NCI-H226 (cell line): ENCODE measurements around the gene MEGF8.

Experiments
- DNase-seq: peaks from one replicate; pipeline ENCODE4 v3.0.0-alpha.2; 2015

The MEGF8 gene

DNA sequence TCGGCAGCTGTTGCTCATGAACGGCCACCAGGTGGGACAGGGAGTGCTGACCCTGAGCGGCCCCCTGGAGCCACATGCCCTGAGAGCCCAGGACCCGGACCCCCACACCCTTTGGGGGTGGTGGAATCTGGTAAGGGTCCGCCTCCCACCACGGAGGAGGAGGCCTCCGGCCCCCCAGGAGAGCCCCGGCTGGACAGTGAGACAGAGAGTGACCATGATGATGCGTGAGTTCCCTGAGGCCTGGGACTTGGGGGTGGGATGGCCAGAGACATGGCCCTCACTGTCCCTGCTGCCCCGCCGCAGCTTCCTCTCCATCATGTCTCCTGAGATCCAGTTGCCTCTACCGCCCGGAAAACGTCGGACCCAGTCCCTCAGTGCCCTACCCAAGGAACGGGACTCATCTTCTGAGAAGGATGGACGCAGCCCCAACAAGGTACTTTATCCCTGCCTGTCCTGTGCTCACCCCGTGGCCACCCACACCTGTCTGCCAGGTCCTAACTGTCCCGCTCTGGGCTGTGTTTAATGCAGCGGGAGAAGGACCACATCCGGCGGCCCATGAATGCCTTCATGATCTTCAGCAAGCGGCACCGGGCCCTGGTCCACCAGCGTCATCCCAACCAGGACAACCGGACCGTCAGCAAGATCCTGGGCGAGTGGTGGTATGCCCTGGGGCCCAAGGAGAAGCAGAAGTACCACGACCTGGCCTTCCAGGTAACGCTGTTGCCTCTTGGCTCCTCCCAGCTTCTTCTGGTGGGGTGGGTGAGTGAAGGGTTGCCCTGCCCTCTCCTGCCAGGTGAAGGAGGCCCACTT lies 38.2 kb upstream of the MEGF8 start:
- no peak for DNase-seq

DNA sequence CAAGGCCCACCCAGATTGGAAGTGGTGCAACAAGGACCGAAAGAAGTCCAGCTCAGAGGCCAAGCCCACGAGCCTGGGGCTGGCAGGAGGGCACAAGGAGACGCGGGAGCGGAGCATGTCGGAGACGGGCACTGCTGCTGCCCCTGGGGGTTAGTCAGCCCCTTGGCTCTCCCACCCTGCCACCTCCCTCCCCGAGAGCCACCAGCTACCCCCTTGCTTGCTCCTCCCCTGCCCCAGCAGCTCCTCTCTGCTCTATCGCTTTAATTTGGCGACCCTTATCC lies 37.7 kb upstream of the MEGF8 start:
- no peak for DNase-seq

DNA sequence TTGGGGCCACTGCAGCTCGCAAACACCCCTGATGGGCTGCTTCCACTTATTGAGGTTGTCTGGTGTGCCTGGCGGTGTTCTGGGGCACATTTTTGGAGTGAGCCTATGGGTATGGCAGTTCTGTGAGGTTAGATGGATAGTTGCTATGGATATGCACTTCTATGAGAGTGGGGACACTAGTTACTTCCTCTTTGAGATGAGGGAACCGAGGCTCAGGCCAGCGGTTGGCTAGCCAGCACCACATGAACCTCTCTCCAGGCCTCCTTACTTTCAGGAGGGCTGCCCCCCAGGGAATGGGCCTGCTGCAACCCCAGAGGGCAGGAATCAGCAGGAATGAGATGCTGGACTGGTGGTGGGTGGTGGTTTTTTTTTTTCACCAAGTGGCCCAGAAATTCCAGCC lies 37.0 kb upstream of the MEGF8 start:
- DNase-seq, result no peak

DNA sequence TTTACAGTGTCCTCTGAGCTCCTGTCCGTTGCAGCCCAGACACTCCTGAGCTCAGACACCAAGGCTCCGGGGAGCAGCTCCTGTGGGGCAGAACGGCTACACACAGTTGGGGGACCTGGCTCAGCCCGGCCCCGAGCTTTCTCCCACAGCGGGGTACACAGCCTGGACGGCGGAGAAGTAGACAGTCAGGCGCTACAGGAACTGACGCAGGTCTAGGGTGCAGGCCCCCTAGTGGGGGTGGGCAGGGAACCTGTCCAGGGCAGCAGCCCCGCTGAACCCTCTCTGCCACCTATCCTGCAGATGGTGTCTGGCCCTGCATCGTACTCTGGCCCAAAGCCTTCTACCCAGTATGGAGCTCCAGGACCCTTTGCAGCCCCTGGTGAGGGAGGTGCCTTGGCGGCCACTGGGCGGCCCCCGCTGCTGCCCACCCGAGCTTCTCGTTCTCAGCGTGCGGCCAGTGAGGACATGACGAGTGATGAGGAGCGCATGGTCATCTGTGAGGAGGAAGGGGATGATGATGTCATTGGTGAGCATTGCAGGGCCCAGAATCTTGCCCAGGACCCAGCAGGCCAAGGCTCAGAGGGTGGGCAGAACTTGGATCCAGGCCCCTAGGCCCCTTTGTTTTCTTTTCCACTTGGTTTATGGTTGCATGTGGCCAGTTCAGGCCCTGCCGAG lies 36.4 kb upstream of the MEGF8 start:
- no peak for DNase-seq

DNA sequence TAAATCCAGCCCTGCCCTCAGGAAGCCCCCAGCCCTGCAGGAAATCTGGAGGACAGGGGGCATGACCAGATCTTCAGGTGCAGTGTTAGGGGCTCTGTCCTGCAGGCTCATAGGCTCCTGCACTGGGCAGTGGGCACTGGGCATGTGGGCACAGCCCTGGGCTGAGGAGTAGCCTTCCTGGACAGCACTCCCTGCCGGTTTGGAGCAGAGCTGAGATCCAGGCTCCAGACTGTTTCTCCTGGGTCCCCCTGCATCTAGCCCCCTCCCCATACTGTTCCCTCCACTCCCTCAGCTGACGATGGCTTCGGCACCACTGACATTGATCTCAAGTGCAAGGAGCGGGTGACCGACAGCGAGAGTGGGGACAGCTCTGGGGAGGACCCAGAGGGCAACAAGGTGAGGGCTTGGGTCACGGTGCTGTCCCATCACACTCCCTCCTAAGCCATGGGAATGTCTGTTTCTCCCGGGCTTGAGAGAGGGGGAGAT lies 35.8 kb upstream of the MEGF8 start:
- no peak for DNase-seq

DNA sequence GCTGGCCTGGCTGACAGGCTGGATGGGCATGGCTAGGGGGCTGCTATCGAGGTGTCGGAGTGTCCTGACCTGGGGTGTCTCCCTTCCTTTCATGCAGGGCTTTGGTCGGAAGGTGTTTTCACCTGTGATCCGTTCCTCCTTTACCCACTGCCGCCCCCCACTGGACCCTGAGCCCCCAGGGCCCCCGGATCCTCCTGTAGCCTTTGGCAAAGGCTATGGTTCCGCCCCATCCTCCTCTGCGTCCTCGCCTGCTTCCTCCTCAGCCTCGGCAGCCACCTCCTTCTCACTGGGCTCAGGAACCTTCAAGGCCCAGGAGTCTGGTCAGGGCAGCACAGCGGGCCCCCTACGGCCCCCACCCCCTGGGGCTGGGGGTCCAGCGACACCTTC lies 35.3 kb upstream of the MEGF8 start:
- no peak for DNase-seq

DNA sequence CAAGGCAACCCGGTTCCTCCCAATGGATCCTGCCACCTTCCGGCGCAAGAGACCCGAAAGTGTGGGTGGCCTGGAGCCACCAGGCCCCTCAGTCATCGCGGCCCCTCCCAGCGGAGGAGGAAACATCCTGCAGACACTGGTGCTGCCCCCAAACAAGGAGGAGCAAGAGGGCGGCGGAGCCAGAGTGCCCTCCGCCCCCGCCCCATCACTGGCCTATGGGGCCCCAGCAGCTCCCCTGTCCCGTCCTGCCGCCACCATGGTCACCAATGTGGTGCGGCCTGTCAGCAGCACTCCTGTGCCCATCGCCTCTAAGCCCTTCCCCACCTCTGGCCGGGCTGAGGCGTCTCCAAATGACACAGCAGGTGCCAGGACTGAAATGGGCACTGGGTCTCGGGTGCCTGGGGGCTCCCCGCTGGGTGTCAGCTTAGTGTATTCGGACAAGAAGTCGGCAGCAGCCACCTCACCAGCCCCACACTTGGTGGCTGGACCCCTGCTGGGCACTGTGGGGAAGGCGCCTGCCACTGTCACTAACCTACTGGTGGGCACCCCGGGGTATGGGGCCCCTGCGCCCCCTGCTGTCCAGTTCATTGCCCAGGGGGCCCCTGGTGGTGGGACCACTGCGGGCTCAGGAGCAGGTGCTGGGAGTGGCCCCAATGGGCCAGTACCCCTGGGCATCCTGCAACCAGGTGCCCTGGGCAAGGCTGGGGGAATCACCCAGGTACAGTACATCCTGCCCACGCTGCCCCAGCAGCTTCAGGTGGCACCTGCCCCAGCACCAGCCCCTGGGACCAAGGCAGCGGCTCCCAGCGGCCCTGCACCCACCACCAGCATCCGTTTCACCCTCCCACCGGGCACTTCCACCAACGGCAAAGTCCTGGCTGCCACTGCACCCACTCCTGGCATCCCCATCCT lies 34.7 kb upstream of the MEGF8 start:
- DNase-seq, result no peak

DNA sequence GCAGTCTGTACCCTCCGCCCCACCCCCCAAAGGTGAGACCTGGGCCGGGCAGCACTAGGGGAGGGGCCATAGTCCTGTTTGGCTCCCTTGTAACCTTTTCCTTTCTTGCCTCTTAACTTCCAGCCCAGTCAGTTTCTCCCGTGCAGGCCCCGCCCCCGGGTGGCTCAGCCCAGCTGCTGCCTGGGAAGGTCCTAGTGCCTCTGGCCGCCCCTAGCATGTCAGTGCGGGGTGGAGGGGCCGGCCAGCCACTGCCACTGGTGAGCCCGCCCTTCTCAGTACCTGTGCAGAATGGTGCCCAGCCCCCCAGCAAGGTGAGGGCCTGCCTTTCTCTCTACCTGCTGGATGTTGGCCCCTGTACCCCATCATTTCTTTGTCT lies 34.0 kb upstream of the MEGF8 start:
- no peak for DNase-seq

DNA sequence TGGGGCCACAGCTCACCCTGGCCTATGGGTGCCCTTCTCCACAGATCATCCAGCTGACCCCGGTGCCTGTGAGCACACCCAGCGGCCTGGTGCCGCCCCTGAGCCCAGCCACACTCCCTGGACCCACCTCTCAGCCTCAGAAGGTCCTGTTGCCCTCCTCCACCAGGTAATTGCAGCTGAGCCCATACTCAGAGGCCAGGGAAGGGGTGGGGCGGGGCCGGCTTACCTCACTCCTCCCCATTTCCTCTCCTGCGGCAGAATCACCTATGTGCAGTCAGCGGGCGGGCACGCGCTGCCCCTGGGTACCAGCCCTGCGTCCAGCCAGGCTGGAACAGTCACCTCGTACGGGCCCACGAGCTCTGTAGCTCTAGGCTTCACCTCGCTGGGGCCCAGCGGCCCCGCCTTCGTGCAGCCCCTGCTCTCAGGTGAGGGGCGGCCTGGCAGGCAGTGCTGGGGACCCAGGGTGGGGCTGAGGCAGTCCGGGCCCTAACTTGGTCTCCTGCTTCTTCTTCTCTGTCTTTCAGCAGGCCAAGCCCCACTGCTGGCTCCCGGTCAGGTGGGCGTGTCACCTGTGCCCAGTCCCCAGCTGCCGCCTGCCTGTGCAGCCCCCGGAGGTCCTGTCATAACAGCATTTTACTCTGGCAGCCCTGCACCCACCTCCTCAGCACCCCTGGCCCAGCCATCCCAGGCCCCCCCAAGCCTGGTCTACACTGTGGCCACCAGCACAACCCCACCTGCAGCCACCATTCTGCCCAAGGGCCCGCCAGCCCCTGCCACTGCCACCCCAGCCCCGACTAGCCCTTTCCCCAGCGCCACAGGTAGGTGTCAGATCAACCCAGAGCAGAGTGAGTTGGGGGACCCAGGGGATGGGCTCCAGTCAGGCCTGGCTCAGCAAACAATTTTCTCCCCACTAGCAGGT lies 33.1 kb upstream of the MEGF8 start:
- DNase-seq, result no peak

DNA sequence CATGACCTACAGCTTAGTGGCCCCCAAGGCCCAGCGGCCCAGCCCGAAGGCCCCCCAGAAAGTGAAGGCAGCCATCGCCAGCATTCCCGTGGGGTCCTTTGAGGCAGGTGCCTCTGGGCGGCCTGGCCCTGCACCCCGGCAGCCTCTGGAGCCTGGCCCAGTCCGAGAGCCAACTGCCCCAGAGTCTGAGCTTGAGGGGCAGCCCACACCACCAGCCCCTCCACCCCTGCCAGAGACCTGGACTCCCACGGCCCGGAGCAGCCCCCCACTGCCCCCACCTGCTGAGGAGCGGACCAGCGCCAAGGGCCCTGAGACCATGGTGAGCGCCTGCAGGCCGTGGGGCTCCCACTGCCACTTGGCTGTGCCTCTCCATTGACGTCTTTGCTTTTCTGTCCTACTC lies 32.5 kb upstream of the MEGF8 start:
- no peak for DNase-seq

DNA sequence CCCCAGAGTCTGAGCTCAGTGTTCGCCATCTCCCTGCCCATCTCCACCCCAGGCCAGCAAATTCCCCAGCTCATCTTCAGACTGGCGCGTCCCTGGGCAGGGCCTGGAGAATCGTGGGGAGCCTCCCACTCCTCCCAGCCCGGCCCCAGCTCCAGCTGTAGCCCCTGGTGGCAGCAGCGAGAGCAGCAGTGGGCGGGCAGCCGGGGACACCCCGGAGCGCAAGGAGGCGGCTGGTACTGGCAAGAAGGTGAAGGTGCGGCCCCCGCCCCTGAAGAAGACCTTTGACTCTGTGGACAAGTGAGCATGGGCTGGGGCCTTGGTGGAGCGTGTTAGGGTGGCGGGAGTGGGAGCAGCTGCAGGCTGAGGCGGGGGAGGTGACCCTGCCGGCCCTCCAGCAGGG lies 31.9 kb upstream of the MEGF8 start:
- no peak for DNase-seq

DNA sequence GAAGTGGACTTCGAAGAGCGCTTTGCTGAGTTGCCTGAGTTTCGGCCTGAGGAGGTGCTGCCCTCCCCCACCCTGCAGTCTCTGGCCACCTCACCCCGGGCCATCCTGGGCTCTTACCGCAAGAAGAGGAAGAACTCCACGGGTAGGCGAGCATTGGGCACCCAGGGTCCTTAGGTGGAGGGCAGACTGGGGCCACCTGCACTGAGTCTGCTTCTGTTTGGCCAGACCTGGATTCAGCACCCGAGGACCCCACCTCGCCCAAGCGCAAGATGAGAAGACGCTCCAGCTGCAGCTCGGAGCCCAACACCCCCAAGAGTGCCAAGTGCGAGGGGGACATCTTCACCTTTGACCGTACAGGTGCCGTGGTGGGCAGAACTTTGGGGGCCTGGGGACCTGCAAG lies 31.5 kb upstream of the MEGF8 start:
- DNase-seq, result no peak

DNA sequence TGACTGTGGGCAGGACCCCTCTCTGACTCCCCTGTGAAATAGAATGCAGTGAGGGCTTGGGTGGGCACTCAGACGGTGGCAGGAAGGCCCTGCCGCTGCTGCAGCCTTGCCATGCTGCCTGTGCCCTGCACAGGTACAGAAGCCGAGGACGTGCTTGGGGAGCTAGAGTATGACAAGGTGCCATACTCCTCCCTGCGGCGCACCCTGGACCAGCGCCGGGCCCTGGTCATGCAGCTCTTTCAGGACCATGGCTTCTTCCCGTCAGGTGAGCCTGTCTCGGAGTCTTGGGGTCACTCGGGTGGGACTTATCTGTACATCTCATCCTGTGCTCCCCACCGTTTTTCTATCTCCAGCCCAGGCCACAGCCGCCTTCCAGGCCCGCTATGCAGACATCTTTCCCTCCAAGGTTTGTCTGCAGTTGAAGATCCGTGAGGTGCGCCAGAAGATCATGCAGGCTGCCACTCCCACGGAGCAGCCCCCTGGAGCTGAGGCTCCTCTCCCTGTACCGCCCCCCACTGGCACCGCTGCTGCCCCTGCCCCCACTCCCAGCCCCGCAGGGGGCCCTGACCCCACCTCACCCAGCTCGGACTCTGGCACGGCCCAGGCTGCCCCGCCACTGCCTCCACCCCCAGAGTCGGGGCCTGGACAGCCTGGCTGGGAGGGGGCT lies 30.8 kb upstream of the MEGF8 start:
- no peak for DNase-seq

DNA sequence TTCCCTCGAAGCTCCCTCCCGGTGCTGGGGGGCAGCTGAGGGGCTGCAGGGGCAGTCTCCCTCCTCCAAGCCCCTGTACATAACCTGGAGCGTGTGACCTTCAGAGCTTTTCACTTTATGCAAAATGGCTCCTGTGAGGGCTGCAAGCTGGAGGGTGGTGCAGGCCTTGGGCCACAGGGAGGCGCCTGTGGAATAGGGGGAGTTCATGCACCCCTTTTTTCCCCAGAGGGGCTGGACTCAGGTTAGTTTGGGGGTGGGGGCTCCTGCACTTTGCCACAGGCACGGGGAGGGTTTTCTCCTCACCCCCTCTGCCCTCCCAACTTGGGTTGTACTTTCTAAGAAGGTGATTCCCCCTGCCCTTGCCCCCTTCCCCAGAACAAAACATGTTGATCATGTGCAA lies 30.1 kb upstream of the MEGF8 start:
- DNase-seq, result no peak

DNA sequence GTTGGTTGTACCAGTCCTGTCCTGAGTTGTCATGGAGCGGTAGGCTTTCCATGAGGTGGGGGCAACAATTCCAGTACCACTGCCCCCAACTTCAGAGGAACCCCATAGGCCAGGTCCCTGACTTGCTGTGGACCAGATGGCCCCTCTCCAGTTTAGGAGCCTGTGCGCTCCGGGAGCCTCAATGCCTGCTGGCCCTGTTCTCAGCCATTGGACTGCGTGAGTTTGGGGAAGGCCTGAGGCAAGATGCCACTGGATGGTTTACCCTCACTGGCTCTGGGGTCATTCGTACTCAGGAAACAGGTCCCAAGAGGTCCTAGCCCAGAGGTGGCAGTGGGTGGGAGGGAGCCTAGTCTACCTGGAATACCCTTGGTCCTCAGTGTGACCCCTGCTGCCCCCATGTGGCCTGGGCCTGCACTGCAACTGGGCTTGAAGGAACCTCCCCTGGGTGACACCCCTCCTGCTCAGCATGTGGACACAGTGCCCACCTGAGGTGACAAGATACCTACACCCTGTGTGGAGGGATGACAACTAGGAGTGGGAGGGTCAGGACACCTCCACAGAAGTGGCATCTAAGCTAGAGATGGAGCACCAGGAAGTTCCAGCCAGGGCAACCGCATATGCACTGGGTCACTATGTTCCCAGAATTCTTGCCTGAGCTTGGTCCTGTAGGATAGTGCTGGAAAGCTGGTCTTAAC lies 29.5 kb upstream of the MEGF8 start:
- DNase-seq, result no peak

DNA sequence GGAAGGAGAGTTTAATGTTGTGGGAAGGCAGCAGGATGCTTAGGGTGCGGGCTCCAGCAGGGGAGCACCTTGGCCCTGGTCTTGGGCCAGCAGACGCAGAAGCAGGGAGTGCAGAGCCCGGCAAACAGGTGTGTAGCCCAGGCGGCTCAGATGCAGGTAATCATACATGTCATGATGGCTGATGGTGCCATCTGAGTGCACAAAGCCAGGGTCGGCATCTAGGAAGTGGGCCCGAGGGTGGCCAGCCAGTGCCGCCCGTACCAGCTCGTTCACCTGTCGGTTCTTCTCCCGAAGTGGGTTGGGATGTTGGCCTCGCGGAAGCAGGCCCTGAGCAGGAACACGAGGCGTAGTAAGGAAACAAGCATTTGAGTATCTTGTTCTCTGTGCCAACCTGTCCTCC lies 28.4 kb upstream of the MEGF8 start:
- DNase-seq, result no peak

DNA sequence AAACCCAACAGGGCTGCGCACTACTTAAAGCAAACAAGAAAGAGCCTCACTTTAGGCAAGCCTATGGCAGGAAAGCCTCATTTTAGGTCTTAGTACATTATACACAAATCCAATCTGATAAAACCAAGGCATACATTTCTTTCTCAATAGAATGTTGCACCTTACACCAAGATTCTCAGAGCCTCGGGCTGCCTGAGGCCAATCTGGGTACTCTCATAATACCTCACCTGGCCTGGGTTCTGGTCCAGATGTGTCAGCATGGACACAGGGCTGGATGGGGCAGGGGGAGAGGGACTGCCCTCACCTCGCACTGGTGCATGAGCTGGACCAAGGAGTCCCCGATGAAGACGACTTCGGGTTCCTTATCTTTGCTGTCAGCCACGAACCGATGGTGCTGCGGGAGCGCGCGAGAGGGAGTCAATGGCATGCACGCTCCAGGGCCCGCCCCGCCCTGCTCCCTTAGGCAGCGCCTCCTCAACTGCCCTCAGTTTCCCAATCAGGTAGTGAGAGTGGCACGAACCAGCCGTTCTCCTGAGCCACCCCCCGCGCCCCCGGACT lies 23.7 kb upstream of the MEGF8 start, which contains the start of gene PRR19:
PRR19 (plus strand) TSS at position 487 of the 558 bp plus-strand sequence. CDS start 7,453 bp downstream, outside the sequence.
- DNase-seq, result no peak

DNA sequence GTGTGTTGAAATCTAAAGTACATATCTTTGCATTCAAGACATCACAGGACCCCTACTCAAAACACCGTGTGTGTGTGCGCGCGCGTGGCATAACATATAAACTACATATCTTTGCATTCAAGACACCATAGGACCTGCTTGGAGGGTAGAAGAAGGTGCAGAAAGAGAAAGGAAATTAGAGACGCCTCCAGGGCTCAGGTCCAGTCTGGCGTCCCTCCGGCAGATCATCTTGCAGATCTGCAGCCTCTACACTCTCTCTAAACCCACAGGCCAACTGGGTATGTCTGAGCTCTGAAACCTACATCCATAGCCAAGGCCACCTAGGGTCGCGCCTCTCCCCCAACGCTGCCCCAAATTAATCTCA lies 22.4 kb upstream of the MEGF8 start:
- DNase-seq, result no peak

DNA sequence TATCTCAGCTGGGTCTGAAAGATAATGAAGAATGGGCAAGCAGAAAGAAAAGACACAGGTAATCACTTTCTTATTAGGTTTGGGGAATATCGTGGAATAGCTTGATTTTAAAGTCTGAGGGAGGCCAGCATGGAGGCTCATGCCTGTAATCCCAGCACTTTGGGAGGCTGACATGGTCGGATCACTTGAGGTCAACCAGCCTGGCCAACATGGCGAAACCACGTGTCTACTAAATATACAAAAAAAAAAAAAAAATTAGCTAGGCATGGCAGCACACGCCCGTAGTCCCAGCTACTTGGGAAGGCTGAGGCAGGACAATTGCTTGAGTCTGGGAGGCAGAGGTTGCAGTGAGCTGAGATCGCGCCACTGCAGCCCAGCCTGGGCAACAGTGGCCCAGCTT lies 21.6 kb upstream of the MEGF8 start:
- no peak for DNase-seq

DNA sequence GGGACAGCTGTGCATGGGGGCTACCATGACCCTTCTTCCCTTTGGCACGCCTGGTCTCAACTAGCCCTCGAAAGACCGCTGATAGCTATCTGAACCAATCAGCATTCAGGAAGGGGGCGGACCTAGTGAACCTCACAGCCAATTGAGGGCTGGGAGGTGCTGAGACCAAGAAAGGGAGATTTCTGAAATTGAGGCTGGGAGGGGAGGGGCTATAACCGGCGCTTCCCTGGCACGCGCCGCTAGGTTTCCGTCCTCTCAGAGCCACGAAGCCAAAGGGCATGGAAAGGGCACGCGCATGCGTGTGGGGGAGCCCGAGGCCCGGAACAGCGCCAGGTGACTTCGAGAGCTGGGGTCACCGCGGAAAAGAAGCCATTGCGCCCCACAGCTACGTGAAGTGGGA lies 18.8 kb upstream of the MEGF8 start:
- DNase-seq, result no peak

DNA sequence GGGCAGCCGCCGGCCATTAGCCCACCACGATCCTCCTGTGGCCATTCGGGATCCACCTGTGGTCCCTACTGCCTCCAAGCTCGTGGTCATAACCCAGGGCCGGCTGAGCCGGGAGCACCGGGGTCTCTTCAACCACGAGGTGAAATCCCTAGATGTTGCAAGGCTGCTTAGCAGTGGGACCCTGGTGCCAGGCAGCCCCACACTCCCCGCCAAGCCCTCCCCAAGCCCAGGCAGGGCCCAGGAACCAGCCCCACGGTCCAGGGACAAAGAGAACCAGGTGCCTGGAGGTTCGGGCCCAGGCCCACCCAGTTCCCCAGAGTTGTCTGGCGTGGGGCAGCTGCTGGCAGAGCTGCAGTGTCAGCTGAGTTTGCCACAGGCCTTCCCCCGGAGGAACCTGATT lies 15.7 kb upstream of the MEGF8 start:
- no peak for DNase-seq
